ENCODE results near the gene PDHB.

DNA sequence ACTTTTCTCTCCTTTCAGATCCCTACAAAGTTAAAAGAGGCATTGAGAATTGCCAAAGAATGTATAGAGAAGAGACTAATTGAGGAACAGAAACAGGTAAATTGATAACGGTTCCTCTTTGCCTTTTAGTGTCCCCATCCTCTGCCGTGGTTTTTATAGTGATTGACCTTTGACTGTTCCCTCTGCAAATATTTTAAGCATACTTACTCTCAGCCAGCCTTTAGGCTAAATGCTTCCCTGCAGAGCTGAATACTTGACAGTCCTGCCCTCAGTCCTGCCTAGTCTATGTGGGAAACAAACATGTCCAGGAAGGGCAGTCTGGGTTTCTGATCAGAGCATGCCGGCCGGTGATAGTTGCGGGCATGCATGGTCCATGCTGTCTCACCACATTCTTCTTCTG lies 24.7 kb downstream of the PDHB start:
- TF ChIP-seq, protein P1, sequence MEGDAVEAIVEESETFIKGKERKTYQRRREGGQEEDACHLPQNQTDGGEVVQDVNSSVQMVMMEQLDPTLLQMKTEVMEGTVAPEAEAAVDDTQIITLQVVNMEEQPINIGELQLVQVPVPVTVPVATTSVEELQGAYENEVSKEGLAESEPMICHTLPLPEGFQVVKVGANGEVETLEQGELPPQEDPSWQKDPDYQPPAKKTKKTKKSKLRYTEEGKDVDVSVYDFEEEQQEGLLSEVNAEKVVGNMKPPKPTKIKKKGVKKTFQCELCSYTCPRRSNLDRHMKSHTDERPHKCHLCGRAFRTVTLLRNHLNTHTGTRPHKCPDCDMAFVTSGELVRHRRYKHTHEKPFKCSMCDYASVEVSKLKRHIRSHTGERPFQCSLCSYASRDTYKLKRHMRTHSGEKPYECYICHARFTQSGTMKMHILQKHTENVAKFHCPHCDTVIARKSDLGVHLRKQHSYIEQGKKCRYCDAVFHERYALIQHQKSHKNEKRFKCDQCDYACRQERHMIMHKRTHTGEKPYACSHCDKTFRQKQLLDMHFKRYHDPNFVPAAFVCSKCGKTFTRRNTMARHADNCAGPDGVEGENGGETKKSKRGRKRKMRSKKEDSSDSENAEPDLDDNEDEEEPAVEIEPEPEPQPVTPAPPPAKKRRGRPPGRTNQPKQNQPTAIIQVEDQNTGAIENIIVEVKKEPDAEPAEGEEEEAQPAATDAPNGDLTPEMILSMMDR (IDR thresholded peaks at IDR 0.05), result no peak
- no peak for TF ChIP-seq POLR2A (IDR thresholded peaks at IDR 0.05)
